Trophoblast cell (in vitro differentiated cells and primary cell): ENCODE results near the gene NLRC5.
A peak's percentile ranks its signal among the peaks of the same experiment; 100 is the strongest.

Source experiments
- DNase-seq, 2 donors: peaks; one replicate each; pipeline ENCODE4 v3.0.0-alpha.2; 2016
- H2AFZ ChIP-seq: 2 replicates; pipeline ENCODE4 v1.6.1; 2013; ENCODE audit warnings: low read length, moderate library complexity, mild to moderate bottlenecking; ENCODE audit not compliant: insufficient read depth, poor library complexity
- H2AK5ac ChIP-seq: 2 replicates; pipeline ENCODE4 v1.6.1; 2013; ENCODE audit warnings: mild to moderate bottlenecking, low read length
- H2BK120ac ChIP-seq: 2 replicates; pipeline ENCODE4 v1.6.1; 2013; ENCODE audit warnings: low read length, mild to moderate bottlenecking, moderate library complexity; ENCODE audit not compliant: insufficient read depth, poor library complexity
- H2BK12ac ChIP-seq: 2 replicates; pipeline ENCODE4 v1.6.1; 2013; ENCODE audit warnings: mild to moderate bottlenecking, low read length, moderate library complexity
- H2BK5ac ChIP-seq: 2 replicates; pipeline ENCODE4 v1.6.1; 2013; ENCODE audit warnings: low read length, low read depth, moderate library complexity, mild to moderate bottlenecking; ENCODE audit not compliant: poor library complexity
- H3K14ac ChIP-seq: 2 replicates; pipeline ENCODE4 v1.6.1; 2013; ENCODE audit warnings: mild to moderate bottlenecking, low read length
- H3K18ac ChIP-seq: 2 replicates; pipeline ENCODE4 v1.6.1; 2013; ENCODE audit warnings: mild to moderate bottlenecking, low read length
- H3K23ac ChIP-seq: 2 replicates; pipeline ENCODE4 v1.6.1; 2013; ENCODE audit warnings: low read length
- H3K27ac ChIP-seq: 2 replicates; pipeline ENCODE4 v1.5.1; 2013; ENCODE audit warnings: low read depth, mild to moderate bottlenecking, inconsistent platforms, low read length, moderate library complexity
- H3K27me3 ChIP-seq: 2 replicates; pipeline ENCODE4 v1.6.1; 2013; ENCODE audit warnings: inconsistent platforms, mild to moderate bottlenecking, low read length, moderate library complexity; ENCODE audit not compliant: insufficient read depth
- H3K36me3 ChIP-seq, 2 experiments: 1 replicate in 1 of 2; 2 replicates in 1 of 2; pipeline ENCODE4 v1.6.1; 2013; ENCODE audit warnings: low read length in 2 of 2, mild to moderate bottlenecking in 2 of 2, moderate library complexity in 1 of 2; ENCODE audit not compliant: insufficient read depth in 2 of 2, control insufficient read depth in 1 of 2
- H3K4ac ChIP-seq: 2 replicates; pipeline ENCODE4 v1.6.1; 2013; ENCODE audit warnings: low read depth, mild to moderate bottlenecking, low read length, moderate library complexity
- H3K4me1 ChIP-seq, 2 experiments: 1 replicate in 1 of 2; 2 replicates in 1 of 2; pipeline ENCODE4 v1.6.1; 2013; ENCODE audit warnings: low read length in 2 of 2, mild to moderate bottlenecking in 2 of 2, moderate library complexity in 1 of 2; ENCODE audit not compliant: insufficient read depth in 2 of 2, control insufficient read depth in 1 of 2
- H3K4me2 ChIP-seq: 2 replicates; pipeline ENCODE4 v1.6.1; 2013; ENCODE audit warnings: inconsistent platforms, mild to moderate bottlenecking, low read length, moderate library complexity
- H3K4me3 ChIP-seq: 2 replicates; pipeline ENCODE4 v1.5.1; 2013; ENCODE audit warnings: mild to moderate bottlenecking, low read depth, low read length, inconsistent platforms
- H3K79me1 ChIP-seq: one replicate; pipeline ENCODE4 v1.6.1; 2013; ENCODE audit warnings: low read length
- H3K79me2 ChIP-seq: 2 replicates; pipeline ENCODE4 v1.6.1; 2013; ENCODE audit warnings: low read length, mild to moderate bottlenecking; ENCODE audit not compliant: control insufficient read depth, insufficient read depth, poor library complexity
- H3K9ac ChIP-seq: 2 replicates; pipeline ENCODE4 v1.6.1; 2013; ENCODE audit warnings: mild to moderate bottlenecking, low read length
- H3K9me3 ChIP-seq: 2 replicates; pipeline ENCODE4 v1.6.1; 2013; ENCODE audit warnings: low read depth, mild to moderate bottlenecking, control low read depth, inconsistent platforms, low read length; ENCODE audit not compliant: insufficient read depth
- H4K12ac ChIP-seq: 2 replicates; pipeline ENCODE4 v1.6.1; 2013; ENCODE audit warnings: low read depth, mild to moderate bottlenecking, low read length, moderate library complexity
- H4K8ac ChIP-seq: 2 replicates; pipeline ENCODE4 v1.6.1; 2013; ENCODE audit warnings: low read depth, mild to moderate bottlenecking, low read length, moderate library complexity
- H4K91ac ChIP-seq: one replicate; pipeline ENCODE4 v1.6.1; 2013; ENCODE audit warnings: low read depth, mild to moderate bottlenecking, low read length, moderate library complexity
- WGBS: extraction: QIAGEN DNeasy Blood & Tissue Kit; methylation state at CpG from one replicate; pipeline ENCODE4 v1.1.7; 2013; ENCODE audit warnings: missing lambda C conversion rate; ENCODE audit not compliant: insufficient read length, insufficient coverage; ENCODE audit errors: extremely low coverage; 5-methylcytosine and 5-hydroxymethylcytosine counted together

NLRC5 gene

DNA sequence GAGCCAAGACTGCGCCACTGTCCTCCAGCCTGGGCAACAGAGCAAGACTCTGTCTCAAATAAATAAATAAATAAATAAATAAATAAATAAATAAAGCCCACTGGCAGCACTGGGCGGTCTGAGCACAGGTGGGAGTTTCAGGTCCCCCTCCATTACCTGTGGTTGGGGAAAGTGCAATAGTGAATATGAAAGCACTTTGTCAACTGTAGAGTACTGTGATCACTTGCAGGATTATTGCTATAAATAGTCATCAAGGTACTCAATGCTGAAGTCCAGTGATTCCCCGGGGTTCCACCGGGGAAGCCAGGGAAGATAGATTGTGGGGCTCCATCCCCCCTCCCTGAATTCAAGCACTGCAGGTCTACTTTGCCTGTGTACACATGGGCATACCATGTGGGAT lies 60.3 kb downstream of the NLRC5 start:
- Histone ChIP-seq H2BK5ac (no peak overlapping the region), H4K8ac (no peak overlapping the region), H3K14ac (no peak overlapping the region), H3K18ac (no peak overlapping the region), H3K9me3 (peaks cover 1% of the 10 kb centered on the region), H2AFZ (no peak overlapping the region), H2BK12ac (no peak overlapping the region), H3K4me2 (no peak overlapping the region), H2AK5ac (no peak overlapping the region), H3K4ac (no peak overlapping the region), H3K9ac (no peak overlapping the region), H3K27ac (no peak overlapping the region), H3K4me1 (no peaks in the 10 kb centered on the region), H3K79me1 (no peaks in the 10 kb centered on the region), H3K79me2 (no peaks in the 10 kb centered on the region), H2BK120ac (no peak overlapping the region), H3K23ac (no peak overlapping the region), H4K12ac (no peak overlapping the region), H3K36me3 (no peaks in the 10 kb centered on the region), H3K4me3 (no peak overlapping the region), H3K27me3 (no peaks in the 10 kb centered on the region), H4K91ac (no peak overlapping the region)
- WGBS: no CpG with 5 or more reads among the region's 4 CpGs
- DNase-seq: no peak

DNA sequence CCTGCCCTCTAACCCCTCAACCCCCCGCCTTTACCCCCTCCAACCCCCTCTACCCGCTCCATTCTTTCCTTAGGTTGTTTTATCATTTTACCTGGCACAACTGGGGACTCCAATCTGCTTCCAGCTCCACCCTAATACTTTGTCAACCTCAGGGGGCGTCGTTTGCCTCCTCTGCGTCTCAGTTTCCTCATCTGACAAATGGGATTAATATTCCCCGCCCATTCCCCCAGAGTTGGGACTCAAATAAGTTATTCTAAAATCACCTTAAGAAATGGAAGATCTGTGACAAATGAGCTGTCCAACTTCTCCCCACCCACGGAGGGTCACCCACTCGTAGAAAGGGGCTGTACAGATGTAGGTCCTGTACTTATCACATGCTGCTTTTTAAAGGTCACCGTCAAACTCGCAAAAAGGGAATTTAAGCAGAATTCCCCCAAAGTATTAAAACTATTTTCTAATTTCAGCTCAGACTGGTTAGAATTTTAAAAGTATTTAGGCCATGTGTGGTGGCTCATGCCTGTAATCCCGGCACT lies 62.4 kb downstream of the NLRC5 start:
- no peak overlapping the region for H4K91ac ChIP-seq
- H4K12ac ChIP-seq: no peak overlapping the region

DNA sequence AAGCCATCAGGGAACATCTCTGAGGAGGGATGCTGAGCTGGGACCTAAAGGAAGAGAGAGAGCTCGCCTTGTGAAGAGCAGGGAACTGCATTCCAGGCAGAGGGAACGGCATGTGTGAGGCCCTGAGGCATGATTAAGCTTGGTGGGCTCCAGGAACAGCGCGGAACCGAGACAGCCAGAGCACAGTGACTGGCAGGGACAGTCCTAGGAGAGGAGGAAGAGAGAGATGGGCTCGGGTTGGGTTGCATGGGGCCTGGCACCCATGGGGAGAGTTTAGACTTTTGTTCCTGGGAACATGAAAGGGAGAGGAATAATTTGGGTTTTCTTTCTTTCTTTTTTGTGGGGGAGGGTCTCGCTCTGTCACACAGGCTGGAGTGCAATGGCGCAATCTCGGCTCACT lies 63.8 kb downstream of the NLRC5 start:
- no peak overlapping the region for H3K9ac ChIP-seq
- WGBS: no CpG with 5 or more reads among the region's 9 CpGs
- H3K9me3 ChIP-seq: peaks cover 1% of the 10 kb centered on the region
- no peak overlapping the region for H4K91ac ChIP-seq
- H3K36me3 ChIP-seq: no peaks in the 10 kb centered on the region
- no peak overlapping the region for H3K23ac ChIP-seq
- H3K4me2 ChIP-seq: no peak overlapping the region
- H4K8ac ChIP-seq: no peak overlapping the region
- no peak overlapping the region for H3K14ac ChIP-seq
- H3K4ac ChIP-seq: no peak overlapping the region
- DNase-seq: no peak
- no peak overlapping the region for H3K18ac ChIP-seq
- H2BK5ac ChIP-seq: no peak overlapping the region
- no peak overlapping the region for H2AK5ac ChIP-seq
- H3K79me1 ChIP-seq: no peaks in the 10 kb centered on the region
- no peak overlapping the region for H2BK120ac ChIP-seq
- H3K4me3 ChIP-seq: no peak overlapping the region
- H3K79me2 ChIP-seq: no peaks in the 10 kb centered on the region
- no peaks in the 10 kb centered on the region for H3K27me3 ChIP-seq
- no peak overlapping the region for H2AFZ ChIP-seq
- H3K27ac ChIP-seq: no peak overlapping the region
- no peak overlapping the region for H4K12ac ChIP-seq
- H2BK12ac ChIP-seq: no peak overlapping the region
- no peaks in the 10 kb centered on the region for H3K4me1 ChIP-seq

More for the DNA sequence above, 62.4 kb downstream of the NLRC5 start:
- DNase-seq: peak in 1 of 2 donors; percentile 51
- no peak overlapping the region for H3K23ac ChIP-seq
- H3K4me2 ChIP-seq: no peak overlapping the region
- H3K79me2 ChIP-seq: no peaks in the 10 kb centered on the region
- no peaks in the 10 kb centered on the region for H3K4me1 ChIP-seq
- no peak overlapping the region for H4K8ac ChIP-seq
- H3K14ac ChIP-seq: no peak overlapping the region
- H2AK5ac ChIP-seq: no peak overlapping the region
- H3K4me3 ChIP-seq: no peak overlapping the region
- H3K27ac ChIP-seq: no peak overlapping the region
- H3K36me3 ChIP-seq: no peaks in the 10 kb centered on the region
- H2AFZ ChIP-seq: no peak overlapping the region
- H3K79me1 ChIP-seq: no peaks in the 10 kb centered on the region
- no CpG with 5 or more reads among the region's 11 CpGs for WGBS
- no peaks in the 10 kb centered on the region for H3K27me3 ChIP-seq
- no peak overlapping the region for H3K18ac ChIP-seq
- H3K9ac ChIP-seq: no peak overlapping the region
- peaks cover 1% of the 10 kb centered on the region for H3K9me3 ChIP-seq
- H2BK12ac ChIP-seq: no peak overlapping the region
- no peak overlapping the region for H2BK120ac ChIP-seq
- H2BK5ac ChIP-seq: no peak overlapping the region
- no peak overlapping the region for H3K4ac ChIP-seq

DNA sequence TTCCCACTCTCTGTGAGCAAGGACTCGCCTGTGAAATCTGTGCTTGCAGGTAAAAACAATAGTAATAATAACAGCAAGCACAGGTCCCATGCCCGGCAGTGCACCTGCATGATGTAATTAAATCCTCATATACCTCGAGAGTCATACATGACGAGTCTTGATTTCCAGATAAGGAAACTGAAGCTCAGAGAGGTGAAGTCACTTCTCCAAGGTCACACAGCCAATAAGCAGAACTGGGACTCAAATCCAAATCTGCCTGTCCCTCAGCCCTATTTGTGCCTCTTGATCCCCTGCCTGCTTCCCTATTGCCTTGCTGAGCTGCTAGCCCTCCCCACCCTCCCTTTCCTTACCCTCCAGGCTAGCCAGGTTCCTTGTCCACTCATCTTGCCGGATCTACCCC lies 65.0 kb downstream of the NLRC5 start:
- H3K18ac ChIP-seq: no peak overlapping the region
- no peak overlapping the region for H3K23ac ChIP-seq
- no peak overlapping the region for H2BK12ac ChIP-seq
- no peak overlapping the region for H2BK120ac ChIP-seq
- no peak overlapping the region for H3K4ac ChIP-seq
- no peaks in the 10 kb centered on the region for H3K4me1 ChIP-seq
- no peak overlapping the region for H4K8ac ChIP-seq
- no peak overlapping the region for H2AFZ ChIP-seq
- H3K9me3 ChIP-seq: peaks cover 1% of the 10 kb centered on the region
- H4K12ac ChIP-seq: no peak overlapping the region
- no peak overlapping the region for H2AK5ac ChIP-seq
- no peaks in the 10 kb centered on the region for H3K79me1 ChIP-seq
- no CpG with 5 or more reads among the region's 5 CpGs for WGBS
- no peaks in the 10 kb centered on the region for H3K27me3 ChIP-seq
- no peak overlapping the region for H2BK5ac ChIP-seq
- H3K27ac ChIP-seq: no peak overlapping the region
- H3K4me3 ChIP-seq: no peak overlapping the region
- no peak overlapping the region for H3K9ac ChIP-seq
- no peaks in the 10 kb centered on the region for H3K36me3 ChIP-seq
- DNase-seq: peak; percentile 22 to 81
- H3K4me2 ChIP-seq: no peak overlapping the region
- H3K14ac ChIP-seq: no peak overlapping the region
- H4K91ac ChIP-seq: no peak overlapping the region
- no peaks in the 10 kb centered on the region for H3K79me2 ChIP-seq
